Esophagus squamous epithelium (tissue), 5 donors: ENCODE measurements around the gene NR4A3. TPM values are rescaled to one million over a fixed set of nuclear protein-coding genes. Genes with fewer than 3 reads are reported as not detected.

ENCODE experiments used
- DNase-seq: peaks from one replicate; lab custom pipeline; 2025; lab: John Stamatoyannopoulos, UW
- H3K27ac ChIP-seq, 4 donors: fragments of 200-600 bp; sonication (generic); one replicate each; pipeline ENCODE4 v1.5.1; 2016 to 2019; ENCODE audit warnings: mild to moderate bottlenecking in 1 of 4
- H3K27me3 ChIP-seq, 4 donors: fragments of 200-600 bp; sonication (generic); 1 replicate in 3 of 4; 2 replicates in 1 of 4; pipeline versions ENCODE4 v1.5.1 to v1.6.0; 2017 to 2021; ENCODE audit warnings: antibody characterized with exemption in 1 of 4
- H3K36me3 ChIP-seq, 3 donors: fragments of 200-600 bp; sonication (generic); one replicate each; pipeline ENCODE4 v1.5.1; 2016 to 2019
- H3K4me1 ChIP-seq, 3 donors: fragments of 200-600 bp; sonication (generic); one replicate each; pipeline ENCODE4 v1.5.1; 2017 to 2019
- H3K4me3 ChIP-seq, 4 donors: fragments of 200-600 bp; sonication (generic); 1 replicate in 3 of 4; 2 replicates in 1 of 4; pipeline ENCODE4 v1.5.1; 2016 to 2019; ENCODE audit warnings: mild to moderate bottlenecking in 2 of 4, moderate library complexity in 1 of 4
- H3K9me3 ChIP-seq, 3 donors: fragments of 200-600 bp; sonication (generic); one replicate each; pipeline ENCODE4 v1.5.1; 2016 to 2019
- CTCF ChIP-seq, 6 experiments: fragments of 450-650 bp in 4 of 6; fragments of 200-600 bp in 2 of 6; sonication (generic) in 2 of 6; IDR thresholded peaks; one replicate each; pipeline ENCODE4 v1.5.1; 2016 to 2019; ENCODE audit warnings: antibody characterized with exemption in 6 of 6, mild to moderate bottlenecking in 4 of 6, moderate library complexity in 4 of 6
- POLR2A ChIP-seq, 4 donors: fragments of 450-650 bp; IDR thresholded peaks; one replicate each; pipeline ENCODE4 v1.6.1; 2017; ENCODE audit warnings: antibody characterized with exemption in 4 of 4, mild to moderate bottlenecking in 4 of 4, moderate library complexity in 3 of 4
- WGBS, 2 donors: methylation state at CpG; one replicate each; pipeline ENCODE4 v1.1.5; 2018; 5-methylcytosine and 5-hydroxymethylcytosine counted together
- intact Hi-C: fragments of 100-400 bp; cut with DNase I; formaldehyde crosslinking; loops from one replicate; pipeline ENCODE4 v1.15.0; 2022
- total RNA-seq, 4 donors: library from RNA; depleted of rRNA; stranded (reverse); fragments of >200 nt; gene quantifications; one replicate each; pipeline ENCODE4 v1.1.0, GENCODE V29; 2016
- donor health status: DM: yes; HTN: yes; CAD: no.

Gene NR4A3
- total RNA-seq, 4 donors from 2014 or later, result 0.08 to 0.76 (median 0.35) TPM; not detected in 1

GRCh38 chr9:99827244-99827643 lies 5.6 kb downstream of the NR4A3 start:
- Histone ChIP-seq H3K9me3 (no peaks in the 10 kb centered on the region), H3K4me3 (no peak overlapping the region), H3K27me3 (peaks cover 0 to 91% (median 13%) of the 10 kb centered on the region in 4 donors), H3K4me1 (peaks cover 9 to 45% (median 20%) of the 10 kb centered on the region in 3 donors), H3K27ac (no peak overlapping the region), H3K36me3 (no peaks in the 10 kb centered on the region)
- TF ChIP-seq CTCF (IDR thresholded peaks at IDR 0.05), result no peak
- no peak for TF ChIP-seq POLR2A (IDR thresholded peaks at IDR 0.05)
- no peak for DNase-seq
- intact Hi-C loops, result no loop called here
- 76 to 92% methylated on average over 2 of the region's 2 CpGs for WGBS, 2 donors

GRCh38 chr9:99828054-99828416 lies 6.3 kb downstream of the NR4A3 start:
- H3K4me3 ChIP-seq, result no peak overlapping the region
- H3K36me3 ChIP-seq, result no peaks in the 10 kb centered on the region
- 74 to 86% methylated on average over 5 to 7 of the region's 15 CpGs for WGBS, 2 donors
- no peaks in the 10 kb centered on the region for H3K9me3 ChIP-seq
- no peak overlapping the region for H3K27ac ChIP-seq
- peaks cover 9 to 37% (median 16%) of the 10 kb centered on the region in 3 donors for H3K4me1 ChIP-seq
- TF ChIP-seq POLR2A (IDR thresholded peaks at IDR 0.05), result no peak
- no peak for TF ChIP-seq CTCF (IDR thresholded peaks at IDR 0.05)
- H3K27me3 ChIP-seq, result peaks cover 0 to 83% (median 13%) of the 10 kb centered on the region in 4 donors
- intact Hi-C loops, result no loop called here
- DNase-seq, result no peak

GRCh38 chr9:99828417-99829176 lies 6.9 kb downstream of the NR4A3 start:
- peaks cover 0 to 78% (median 13%) of the 10 kb centered on the region in 4 donors for H3K27me3 ChIP-seq
- WGBS, 2 donors, result 65 to 80% methylated on average over 1 to 2 of the region's 78 CpGs
- DNase-seq, result no peak

GRCh38 chr9:99831857-99832557 lies 10.3 kb downstream of the NR4A3 start:
- WGBS, 2 donors, result 70 to 78% methylated on average over 3 of the region's 3 CpGs
- H3K27ac ChIP-seq, result no peak overlapping the region
- peaks cover 0 to 44% (median 2%) of the 10 kb centered on the region in 4 donors for H3K27me3 ChIP-seq
- no peak overlapping the region for H3K4me3 ChIP-seq
- no peak for DNase-seq
- no peaks in the 10 kb centered on the region for H3K36me3 ChIP-seq
- no peaks in the 10 kb centered on the region for H3K9me3 ChIP-seq
- H3K4me1 ChIP-seq, result peaks cover 0 to 8% (median 0%) of the 10 kb centered on the region in 3 donors
- no peak for TF ChIP-seq POLR2A (IDR thresholded peaks at IDR 0.05)
- TF ChIP-seq CTCF (IDR thresholded peaks at IDR 0.05), result no peak
- intact Hi-C loops, result no loop called here

More at GRCh38 chr9:99828417-99829176, 6.9 kb downstream of the NR4A3 start:
- TF ChIP-seq CTCF (IDR thresholded peaks at IDR 0.05), result no peak
- TF ChIP-seq POLR2A (IDR thresholded peaks at IDR 0.05), result no peak
- no peaks in the 10 kb centered on the region for H3K9me3 ChIP-seq
- peaks cover 9 to 32% (median 16%) of the 10 kb centered on the region in 3 donors for H3K4me1 ChIP-seq
- intact Hi-C loops, result no loop called here
- peak overlapping the region in 2 of 4 donors; percentile 27 to 37 for H3K4me3 ChIP-seq
- no peak overlapping the region for H3K27ac ChIP-seq
- no peaks in the 10 kb centered on the region for H3K36me3 ChIP-seq

- H3K9me3 ChIP-seq, result no peaks in the 10 kb centered on the region
- H3K27ac ChIP-seq, result no peak overlapping the region
- intact Hi-C loops, result no loop called here
- no peaks in the 10 kb centered on the region for H3K36me3 ChIP-seq
- H3K27me3 ChIP-seq, result peaks cover 0 to 39% (median 2%) of the 10 kb centered on the region in 4 donors
- peaks cover 0 to 8% (median 0%) of the 10 kb centered on the region in 3 donors for H3K4me1 ChIP-seq
- no peak overlapping the region for H3K4me3 ChIP-seq
- WGBS, 2 donors, result 93 to 95% methylated on average over 7 of the region's 7 CpGs
- TF ChIP-seq POLR2A (IDR thresholded peaks at IDR 0.05), result no peak
- no peak for TF ChIP-seq CTCF (IDR thresholded peaks at IDR 0.05)
- DNase-seq, result no peak
Measured at GRCh38 chr9:99832558-99832864, 10.8 kb downstream of the NR4A3 start.
